Heart right ventricle (tissue), 16 donors: Measurements from ENCODE around the gene ITPR2. TPM values are rescaled to one million over a fixed set of nuclear protein-coding genes. Genes with fewer than 3 reads are reported as not detected.
"Not testable (repeated sequence)": the region's sequence is repeated elsewhere in the genome, so short reads cannot be mapped to it uniquely, and the experiment has no call there.

Experiments
- ATAC-seq, 8 donors: fragments of 200-7000 bp; cut with Tn5 transposase; one replicate each; pipeline ENCODE4 v1.9.1; 2020; ENCODE audit warnings: mild to moderate bottlenecking in 8 of 8, moderate library complexity in 8 of 8, moderate number of reproducible peaks in 1 of 8
- DNase-seq, 2 donors: peaks; one replicate each; pipeline ENCODE4 v3.0.0-alpha.2; 2020
- H3K27ac ChIP-seq, 10 donors: fragments of 200-600 bp; sonication (generic) in 2 of 10; one replicate each; pipeline versions ENCODE4 v1.5.0 to v1.8.0; 2020 to 2022; ENCODE audit warnings: mild to moderate bottlenecking in 3 of 10
- H3K27me3 ChIP-seq, 7 donors: fragments of 200-600 bp; one replicate each; pipeline ENCODE4 v1.8.0; 2021 to 2022; ENCODE audit warnings: mild to moderate bottlenecking in 2 of 7
- H3K36me3 ChIP-seq, 9 donors: fragments of 200-600 bp; sonication (generic) in 1 of 9; one replicate each; pipeline versions ENCODE4 v1.5.0 to v1.8.0; 2020 to 2022; ENCODE audit warnings: mild to moderate bottlenecking in 2 of 9
- H3K4me1 ChIP-seq, 9 donors: fragments of 200-600 bp; sonication (generic) in 1 of 9; one replicate each; pipeline versions ENCODE4 v1.5.0 to v1.8.0; 2020 to 2022; ENCODE audit warnings: mild to moderate bottlenecking in 4 of 9
- H3K4me3 ChIP-seq, 10 donors: fragments of 200-600 bp; sonication (generic) in 2 of 10; one replicate each; pipeline versions ENCODE4 v1.5.0 to v1.8.0; 2020 to 2022; ENCODE audit warnings: mild to moderate bottlenecking in 7 of 10, moderate library complexity in 2 of 10
- H3K9me3 ChIP-seq, 11 donors: fragments of 200-600 bp in 10 of 11; sonication (generic) in 2 of 11; one replicate each; pipeline versions ENCODE4 v1.5.0 to v1.8.0; 2013 to 2022; ENCODE audit warnings: mild to moderate bottlenecking in 2 of 11, control low read depth in 1 of 11, moderate library complexity in 1 of 11
- WGBS, 2 donors: extraction: QIAGEN DNeasy Blood & Tissue Kit; methylation state at CpG; one replicate each; pipeline ENCODE4 v1.1.7; 2013; ENCODE audit warnings: inconsistent platforms in 1 of 2; 5-methylcytosine and 5-hydroxymethylcytosine counted together
- intact Hi-C, 10 donors: fragments of 100-400 bp; cut with DNase I; formaldehyde crosslinking; loops; one replicate each; pipeline versions ENCODE4 v1.11.1 to v1.14.2; 2022
- polyA plus RNA-seq, 2 donors: library from polyadenylated mRNA; stranded (reverse); fragments of 200-250 nt; gene quantifications; one replicate each; pipeline ENCODE4 v1.2.3, GENCODE V29; 2013
- total RNA-seq, 10 donors: library from RNA; stranded (reverse); fragmentation: NEBNext Ultra II Directional in 3 of 10; extraction: Animal tissue kit (Norgen Biotek cat#: 25700) in 3 of 10; gene quantifications; one replicate each; pipeline versions ENCODE4 v1.2.1 to v1.2.4, GENCODE V29; 2021 to 2023
- TF ChIP-seq, protein P1 (sequence below), 9 donors: fragments of 200-600 bp; sonication (generic) in 2 of 9; IDR thresholded peaks; one replicate each; pipeline versions ENCODE4 v1.5.0 to v1.8.0; 2021 to 2022; ENCODE audit warnings: antibody characterized with exemption in 9 of 9, mild to moderate bottlenecking in 5 of 9, moderate library complexity in 1 of 9
- donor health status: Arrhythmogenic right ventricular cardiomyopathy.
- donor health status: ischemic (EF 13 %, LVEDD 7.1; RV severe dilation, severe dysfunction).
- donor health status: healthy with polysubstance abuse.
- donor health status: DM: no; HTN: yes; CAD: no.
- donor health status: DM: no; HTN: no; CAD: no.
- donor health status: ischemic (EF 25% LVEDD 6.9; RV normal size, moderate dysfunction).
- donor health status: ischemic (EF 25% LVEDD 5.7; RV mildly dilated, moderate dysfunction).
- donor health status: healthy.
- donor health status: DM: yes; HTN: yes; CAD: no.
- donor health status: Ischemic cardiomyopathy.
- donor health status: ischemic (EF 35%, LVEDD 5.7; RV mildly dilated, moderate dysfunction).
- donor health status: nonischemic (EF 11% LVEDD 7.7; RV severe dilation, severe dysfunction).
- donor health status: DM: yes; HTN: yes; CAD: no.
- donor health status: PGD.
- donor health status: ischemic (EF 29% LVEDD 5.4; RV normal size, mild dysfunction).
- donor health status: nonischemic (EF 23%, LVEDD 6.1; RV moderate dilation, normal function).

ITPR2 gene
- total and polyA plus RNA-seq, 12 donors: 2.0 to 18.9 (median 14.3) TPM

DNA sequence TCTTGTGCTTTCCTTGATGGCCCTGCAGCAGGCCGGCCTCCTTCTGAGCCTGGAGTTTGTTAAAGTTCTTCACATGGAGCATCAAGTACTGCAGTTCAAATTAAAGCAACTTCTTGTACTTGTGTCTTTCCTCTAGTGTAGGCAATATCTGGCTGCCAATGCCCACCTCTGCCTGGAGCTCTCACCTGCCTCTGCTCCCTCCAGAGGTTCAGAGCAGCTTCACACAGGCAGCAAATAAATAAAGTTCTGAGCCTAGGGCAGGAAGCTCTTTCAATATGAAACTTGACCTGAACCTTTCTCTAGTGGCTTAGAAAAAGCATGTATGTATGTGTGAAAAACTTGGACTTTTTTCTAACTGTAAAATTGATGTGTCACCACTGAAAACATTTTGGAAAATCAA lies 65.9 kb downstream of the ITPR2 start:
- intact Hi-C loops: no loop called here

DNA sequence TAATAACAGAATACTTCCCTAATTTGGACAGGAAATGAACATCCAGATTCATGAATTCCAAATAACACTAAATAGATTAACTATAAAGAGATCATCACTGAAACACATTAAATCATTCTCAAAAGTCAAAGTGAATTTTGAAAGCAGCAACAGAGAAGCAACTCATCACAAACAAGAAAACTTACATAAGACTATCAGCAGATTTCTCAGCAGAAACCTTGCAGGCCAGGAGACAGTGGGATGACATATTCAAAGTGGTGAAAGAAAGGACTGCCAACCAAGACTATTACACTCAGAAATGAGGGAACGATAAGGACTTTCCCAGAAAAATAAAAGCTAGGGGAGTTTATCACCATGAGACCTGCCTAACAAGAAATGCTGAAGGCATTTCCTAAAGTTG lies 70.8 kb downstream of the ITPR2 start:
- peaks cover 0 to 11% (median 0%) of the 10 kb centered on the region in 9 donors for H3K4me1 ChIP-seq
- peaks cover 0 to 9% (median 0%) of the 10 kb centered on the region in 9 donors for H3K36me3 ChIP-seq
- 97 to 99% methylated on average over 1 of the region's 1 CpG for WGBS, 2 donors
- ATAC-seq (no peak), DNase-seq (no peak)
- no peak overlapping the region for H3K27ac ChIP-seq
- intact Hi-C loops: no loop called here
- no peaks in the 10 kb centered on the region for H3K27me3 ChIP-seq
- H3K9me3 ChIP-seq: peaks cover 0 to 42% (median 18%) of the 10 kb centered on the region in 11 donors
- TF ChIP-seq, protein P1, sequence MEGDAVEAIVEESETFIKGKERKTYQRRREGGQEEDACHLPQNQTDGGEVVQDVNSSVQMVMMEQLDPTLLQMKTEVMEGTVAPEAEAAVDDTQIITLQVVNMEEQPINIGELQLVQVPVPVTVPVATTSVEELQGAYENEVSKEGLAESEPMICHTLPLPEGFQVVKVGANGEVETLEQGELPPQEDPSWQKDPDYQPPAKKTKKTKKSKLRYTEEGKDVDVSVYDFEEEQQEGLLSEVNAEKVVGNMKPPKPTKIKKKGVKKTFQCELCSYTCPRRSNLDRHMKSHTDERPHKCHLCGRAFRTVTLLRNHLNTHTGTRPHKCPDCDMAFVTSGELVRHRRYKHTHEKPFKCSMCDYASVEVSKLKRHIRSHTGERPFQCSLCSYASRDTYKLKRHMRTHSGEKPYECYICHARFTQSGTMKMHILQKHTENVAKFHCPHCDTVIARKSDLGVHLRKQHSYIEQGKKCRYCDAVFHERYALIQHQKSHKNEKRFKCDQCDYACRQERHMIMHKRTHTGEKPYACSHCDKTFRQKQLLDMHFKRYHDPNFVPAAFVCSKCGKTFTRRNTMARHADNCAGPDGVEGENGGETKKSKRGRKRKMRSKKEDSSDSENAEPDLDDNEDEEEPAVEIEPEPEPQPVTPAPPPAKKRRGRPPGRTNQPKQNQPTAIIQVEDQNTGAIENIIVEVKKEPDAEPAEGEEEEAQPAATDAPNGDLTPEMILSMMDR (IDR thresholded peaks at IDR 0.05): no peak
- no peak overlapping the region for H3K4me3 ChIP-seq

More for the DNA sequence above, 65.9 kb downstream of the ITPR2 start:
- ATAC-seq (no peak), DNase-seq (no peak)
- H3K4me3 ChIP-seq: no peak overlapping the region
- peaks cover 0 to 20% (median 6%) of the 10 kb centered on the region in 9 donors for H3K4me1 ChIP-seq
- H3K9me3 ChIP-seq: peaks cover 0 to 26% (median 8%) of the 10 kb centered on the region in 11 donors
- H3K36me3 ChIP-seq: peaks cover 0 to 4% (median 0%) of the 10 kb centered on the region in 9 donors
- WGBS, 2 donors: 98 to 100% methylated on average over 1 of the region's 1 CpG
- TF ChIP-seq, protein P1 (IDR thresholded peaks at IDR 0.05): no peak
- no peak overlapping the region for H3K27ac ChIP-seq
- no peaks in the 10 kb centered on the region for H3K27me3 ChIP-seq

DNA sequence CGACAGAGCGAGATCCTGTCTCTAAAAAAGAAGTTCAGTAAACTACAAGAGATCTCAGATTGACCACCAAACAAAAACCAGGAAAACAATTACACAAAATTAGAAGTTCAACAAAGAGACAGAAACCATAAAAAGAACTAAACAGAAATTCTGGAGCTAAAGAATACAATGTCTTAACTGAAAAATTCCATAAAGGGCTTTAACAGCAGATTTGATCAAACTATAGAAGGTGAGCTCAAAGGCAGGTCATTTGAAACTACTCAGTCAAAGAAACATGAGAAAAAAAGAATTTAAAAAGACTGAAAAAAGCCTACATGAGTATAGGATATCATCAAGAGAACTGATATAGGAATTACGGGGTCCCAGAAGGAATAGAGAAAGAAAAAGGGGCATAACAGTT lies 71.2 kb downstream of the ITPR2 start:
- Histone ChIP-seq H3K27me3 (no peaks in the 10 kb centered on the region), H3K27ac (no peak overlapping the region), H3K36me3 (peaks cover 0 to 9% (median 0%) of the 10 kb centered on the region in 9 donors), H3K4me1 (peaks cover 0 to 11% (median 0%) of the 10 kb centered on the region in 9 donors), H3K4me3 (no peak overlapping the region), H3K9me3 (peaks cover 0 to 42% (median 18%) of the 10 kb centered on the region in 11 donors)
- ATAC-seq (no peak), DNase-seq (no peak)
- intact Hi-C loops: no loop called here
- TF ChIP-seq, protein P1 (IDR thresholded peaks at IDR 0.05): no peak
- WGBS, 2 donors: 97 to 99% methylated on average over 3 of the region's 3 CpGs

DNA sequence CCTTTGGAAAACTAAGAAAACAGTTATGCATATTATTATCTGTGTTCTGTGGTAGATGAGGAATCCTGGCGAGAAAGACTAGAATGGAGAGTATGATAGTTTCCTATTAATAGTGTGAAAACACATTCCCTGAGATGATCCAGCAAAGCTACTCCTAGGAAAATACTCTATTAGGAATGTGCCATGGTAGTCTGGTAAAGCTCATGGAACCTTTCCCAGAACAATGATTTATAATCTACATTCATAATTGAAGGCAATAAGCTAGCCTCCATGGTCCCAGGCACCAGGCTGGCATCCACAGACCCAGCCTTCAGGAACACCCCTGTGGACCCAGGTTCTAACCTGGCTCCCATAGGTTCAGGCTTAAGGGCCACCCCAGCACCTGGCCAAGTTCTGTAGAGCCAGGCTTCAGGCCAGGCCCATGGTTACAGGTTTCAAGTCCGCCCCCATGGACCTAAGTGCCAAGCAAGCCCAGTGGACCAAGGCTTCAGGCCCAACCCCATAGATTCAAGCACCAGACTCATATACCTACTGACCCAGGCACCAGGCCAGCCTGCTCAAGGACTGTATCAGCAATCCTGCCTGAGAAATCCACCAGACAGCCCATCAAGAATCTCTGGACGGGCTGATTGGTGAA lies 72.2 kb downstream of the ITPR2 start:
- DNase-seq (no peak), ATAC-seq (no peak)
- H3K27me3 ChIP-seq: no peaks in the 10 kb centered on the region
- H3K9me3 ChIP-seq: peaks cover 0 to 46% (median 18%) of the 10 kb centered on the region in 11 donors
- H3K36me3 ChIP-seq: peaks cover 0 to 9% (median 0%) of the 10 kb centered on the region in 9 donors
- TF ChIP-seq, protein P1 (IDR thresholded peaks at IDR 0.05): no peak
- WGBS, 2 donors: 91 to 96% methylated on average over 3 of the region's 3 CpGs
- intact Hi-C loops: no loop called here
- H3K4me1 ChIP-seq: peaks cover 0 to 11% (median 0%) of the 10 kb centered on the region in 9 donors
- no peak overlapping the region for H3K27ac ChIP-seq
- no peak overlapping the region for H3K4me3 ChIP-seq

DNA sequence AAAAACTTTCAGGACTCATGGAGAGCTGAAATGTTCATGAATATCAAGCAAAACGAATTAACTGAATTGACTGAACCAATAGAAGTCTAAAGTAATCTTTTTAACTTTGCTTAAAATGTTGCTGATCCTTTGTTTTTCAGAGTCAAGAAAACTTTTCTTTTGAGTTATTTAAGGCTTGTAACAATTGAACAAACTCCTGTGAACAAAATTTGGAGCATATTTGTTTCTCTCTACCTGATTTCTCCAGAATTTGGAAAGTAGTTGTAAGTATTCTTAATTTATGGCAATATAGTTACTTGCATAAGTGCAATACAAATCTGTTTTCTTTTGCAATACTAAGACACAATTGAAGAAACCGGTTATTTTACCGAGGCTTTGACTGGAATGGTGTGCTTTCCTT lies 77.6 kb downstream of the ITPR2 start:
- DNase-seq, H3K27me3 ChIP-seq, ATAC-seq, H3K27ac ChIP-seq, intact Hi-C loops, H3K36me3 ChIP-seq, H3K4me3 ChIP-seq: not testable (repeated sequence)
- Histone ChIP-seq H3K9me3 (peaks cover 0 to 20% (median 3%) of the 10 kb centered on the region in 11 donors), H3K4me1 (peaks cover 0 to 11% (median 0%) of the 10 kb centered on the region in 9 donors)
- 96% methylated on average over 3 of the region's 3 CpGs for WGBS, 2 donors
